Measurements from ENCODE around the gene DNAH6. TPM values are rescaled to one million over a fixed set of nuclear protein-coding genes. Genes with fewer than 3 reads are reported as not detected.

DNAH6 gene
- total and polyA plus RNA-seq, 2 of the 8 experiments (the other 6 are each of a cell fraction or from before 2014, with no cell fraction given): 0.06 to 0.43 TPM

- no peak overlapping the region for H3K4me3 ChIP-seq (ENCODE audit: extremely low read depth in 1 of 4, insufficient read depth in 2 of 4, low read depth in 3 of 4, low read length in 4 of 4)
- no peak overlapping the region for H2AFZ ChIP-seq (ENCODE audit: low read length)
- no peak overlapping the region for H4K5ac ChIP-seq (ENCODE audit: insufficient read length, low read depth, low read length)
- no peak overlapping the region for H2AK5ac ChIP-seq (ENCODE audit: low read depth, low read length)
- ChIA-PET POLR2A (ENCODE audit: partially characterized antibody) (no interaction called here), CTCF (ENCODE audit: partially characterized antibody) (interaction anchor here (1.2 kb wide), 1 partner anchor 105 kb away, joined by 3 read pairs; no protein-coding TSS in a partner anchor)
- no peaks in the 10 kb centered on the region for H3K79me1 ChIP-seq (ENCODE audit: low read depth, low read length)
- H3K18ac ChIP-seq (ENCODE audit: extremely low read depth, low read length): no peak overlapping the region
- no peaks in the 10 kb centered on the region for H3K23me2 ChIP-seq (ENCODE audit: low read depth, low read length)
- no peak for FAIRE-seq
- no peak for DNase-seq (ENCODE audit: low read depth in 1 of 2, low spot score in 2 of 2)
- H3K27ac ChIP-seq (ENCODE audit: low read depth, low read length): no peak overlapping the region
- H3K9ac ChIP-seq (replicated peaks in 1 of 4; ENCODE audit: extremely low read depth in 1 of 4, low read depth in 3 of 4, low read length in 3 of 4): no peak overlapping the region
- H3K23ac ChIP-seq (ENCODE audit: insufficient read length): no peak overlapping the region
- H3K79me2 ChIP-seq (ENCODE audit: control insufficient read depth in 1 of 2, insufficient read depth in 2 of 2, low read length in 2 of 2): no peaks in the 10 kb centered on the region
- 89% methylated on average over 2 of the region's 2 CpGs; no CpG with 5 or more reads in 1 of the 2 experiments for WGBS, 2 experiments (ENCODE audit: extremely low coverage in 1 of 2, insufficient coverage in 1 of 2, insufficient read length in 1 of 2, insufficient replicate concordance in 2 of 2, low coverage in 1 of 2, low lambda C conversion rate in 2 of 2, missing lambda C conversion rate in 1 of 2)
- no peak overlapping the region for H3K4me2 ChIP-seq (ENCODE audit: insufficient read depth in 1 of 2, low read depth in 2 of 2, low read length in 2 of 2)
- no peak overlapping the region for H2BK15ac ChIP-seq (ENCODE audit: low read length)
- H2BK120ac ChIP-seq (replicated peaks; ENCODE audit: low read depth, low read length): no peak overlapping the region
- no peak overlapping the region for H3K56ac ChIP-seq (replicated peaks; ENCODE audit: insufficient read length, low read depth, low read length)
- H3K9me3 ChIP-seq (ENCODE audit: insufficient read depth in 2 of 2, low read depth in 1 of 2, low read length in 1 of 2): no peaks in the 10 kb centered on the region; a peak in 1 of 4 replicates
- no peak overlapping the region for H4K8ac ChIP-seq (ENCODE audit: extremely low read depth, insufficient read depth, low read length)
- H3K27me3 ChIP-seq (replicated peaks in 1 of 4; ENCODE audit: control insufficient read depth in 3 of 4, extremely low read depth in 1 of 4, insufficient read depth in 3 of 4, low read length in 3 of 4): no peaks in the 10 kb centered on the region; a peak in 1 of 7 replicates
- H3K14ac ChIP-seq (ENCODE audit: insufficient read length): no peak overlapping the region
- H2BK12ac ChIP-seq (ENCODE audit: low read depth, low read length): no peak overlapping the region; the same call in 1 of the 2 replicates
- no peaks in the 10 kb centered on the region for H3K4me1 ChIP-seq (replicated peaks in 1 of 4; ENCODE audit: control insufficient read depth in 3 of 4, insufficient read depth in 4 of 4, low read length in 3 of 4)
- no peaks in the 10 kb centered on the region for H3K36me3 ChIP-seq (ENCODE audit: control insufficient read depth in 2 of 4, insufficient read depth in 4 of 4, low read length in 3 of 4)
- no peaks in the 10 kb centered on the region for H4K20me1 ChIP-seq (replicated peaks in 1 of 2; ENCODE audit: control insufficient read depth in 1 of 2, insufficient read depth in 2 of 2, low read length in 2 of 2)
- no peak overlapping the region for H2BK5ac ChIP-seq (ENCODE audit: low read depth, low read length)
- H3K4ac ChIP-seq (replicated peaks; ENCODE audit: insufficient read length, low read depth, low read length): no peak overlapping the region
- H2BK20ac ChIP-seq (ENCODE audit: low read length): no peak overlapping the region
- no peak overlapping the region for H4K91ac ChIP-seq (replicated peaks; ENCODE audit: insufficient read length, low read length)
- TF ChIP-seq ATF2 (IDR thresholded peaks at IDR 0.05; ENCODE audit: low read length) (no peak), MAX (IDR thresholded peaks at IDR 0.05) (no peak), SIX5 (IDR thresholded peaks at IDR 0.05; ENCODE audit: low read depth, low read length) (no peak), SP1 (IDR thresholded peaks at IDR 0.05; ENCODE audit: low read depth, low read length) (no peak), NRF1 (IDR thresholded peaks at IDR 0.05; ENCODE audit: low read depth, low read length) (no peak), SP4 (IDR thresholded peaks at IDR 0.05; ENCODE audit: low read length) (no peak), RNF2 (IDR thresholded peaks at IDR 0.05; ENCODE audit: borderline replicate concordance, low read depth, low read length, missing control alignments, poor library complexity, severe bottlenecking) (no peak), RBBP5 (IDR thresholded peaks at IDR 0.05; ENCODE audit: borderline replicate concordance, low read depth, low read length) (no peak), MAFK (IDR thresholded peaks at IDR 0.05; ENCODE audit: low read depth, low read length) (no peak), POLR2A (IDR thresholded peaks at IDR 0.05; ENCODE audit: control extremely low read depth in 1 of 2, low read depth in 2 of 2, low read length in 2 of 2) (no peak), POU5F1 (IDR thresholded peaks at IDR 0.05; ENCODE audit: low read depth, low read length) (no peak)
These were observed 120.0 kb downstream of the DNAH6 start for GRCh38 chr2:84636080-84636971.
